ENCODE data around the gene CIC.

DNA sequence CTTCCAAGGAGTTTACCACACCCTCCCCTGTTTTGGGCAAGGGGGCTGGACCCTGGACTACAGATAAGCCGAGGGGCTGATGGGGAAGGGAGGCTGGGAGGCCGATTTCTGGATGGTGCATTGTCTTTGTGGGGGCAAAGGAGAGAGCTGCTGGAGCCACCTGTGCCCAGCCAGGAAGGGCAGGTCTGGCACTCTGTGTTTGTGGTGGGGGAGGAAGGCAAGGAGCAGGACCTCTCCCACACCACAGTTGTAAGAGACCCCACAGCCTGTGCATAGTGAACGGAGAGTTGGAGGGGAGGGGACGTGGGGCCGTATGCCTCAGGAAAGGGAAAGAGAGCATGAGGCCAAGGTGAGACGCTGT lies 16.9 kb downstream of the CIC start:
- TF ChIP-seq CTCF (IDR thresholded peaks at IDR 0.05 in 4 of 5, conservative IDR thresholded peaks at IDR 0.05 in 1 of 5) (no peak), POLR2A (IDR thresholded peaks at IDR 0.05) (no peak)
